HG02938 (cell line): ENCODE measurements around the gene GNLY.

Experiments used
- ATAC-seq: cut with Tn5 transposase; IDR thresholded peaks from one replicate; pipeline ENCODE4 v1.9.1; 2021; ENCODE audit warnings: mild to moderate bottlenecking, moderate library complexity; ENCODE audit not compliant: unreplicated experiment

GNLY gene

GRCh38 chr2:85741211-85741832 lies 47.2 kb downstream of the GNLY start:
- ATAC-seq, result no peak

DNA sequence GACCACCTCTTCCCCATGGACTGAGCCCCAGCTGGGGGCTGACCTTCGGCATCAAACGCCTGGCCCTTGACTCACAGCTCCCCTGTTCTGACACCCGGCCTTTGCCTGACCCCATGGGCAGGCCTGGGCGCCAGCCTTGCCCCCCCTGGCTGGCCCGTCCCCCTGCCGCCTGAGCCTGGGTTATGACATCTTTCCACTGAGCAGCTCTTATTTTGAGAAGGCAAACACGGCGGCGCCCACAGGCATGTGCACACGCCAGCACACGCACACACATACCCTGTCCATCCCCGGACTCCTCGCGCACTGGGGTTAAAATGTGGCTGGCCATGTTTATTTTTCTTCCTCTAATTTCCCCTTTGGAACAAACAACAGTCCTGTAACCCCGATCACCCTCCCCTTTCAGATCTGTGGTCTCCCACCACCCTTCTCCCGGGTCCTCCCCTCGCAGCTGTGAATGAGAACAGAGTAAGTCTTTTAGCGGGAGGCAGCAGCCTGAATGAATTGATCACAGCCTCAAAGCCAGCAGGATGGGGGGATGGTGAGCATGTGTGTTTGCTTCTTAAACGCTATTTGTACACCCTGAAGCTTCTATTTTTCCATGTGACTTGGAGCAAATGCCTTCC lies 47.8 kb downstream of the GNLY start:
- no peak for ATAC-seq

DNA sequence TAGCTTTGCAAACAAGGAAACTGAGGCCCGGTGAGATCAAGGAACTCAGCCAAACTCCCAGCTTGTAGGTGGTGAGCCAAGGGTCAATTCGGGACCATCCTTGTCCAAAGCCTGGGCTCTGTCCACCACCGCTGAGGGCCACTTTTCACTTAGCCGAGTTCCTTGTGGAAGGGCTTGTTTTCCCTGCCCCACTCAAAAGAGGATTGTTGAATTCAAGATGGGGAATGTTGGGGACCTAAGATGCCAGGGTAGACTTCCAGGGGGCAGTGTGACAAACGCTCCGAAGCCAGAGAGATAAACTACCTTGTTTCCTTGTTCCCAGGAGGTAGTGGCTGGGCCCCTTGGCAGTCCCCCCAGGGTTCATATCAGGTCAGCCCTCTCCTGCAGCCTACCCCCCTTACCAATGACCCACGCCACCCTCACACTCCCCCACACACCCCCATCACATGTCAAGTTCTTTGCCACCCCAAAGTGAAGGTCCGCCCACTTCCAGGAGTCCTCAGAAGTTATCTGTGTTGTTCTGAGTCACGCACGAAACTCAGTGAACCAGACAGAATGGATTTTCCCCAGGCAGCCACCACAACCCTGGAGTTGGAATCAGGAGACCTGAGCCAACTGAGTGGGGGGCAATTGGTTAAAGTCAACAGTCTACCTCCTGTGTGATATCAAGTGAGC lies 49.3 kb downstream of the GNLY start:
- no peak for ATAC-seq

GRCh38 chr2:85744055-85744454 lies 49.9 kb downstream of the GNLY start:
- ATAC-seq, result no peak

GRCh38 chr2:85744741-85745601 lies 50.8 kb downstream of the GNLY start:
- ATAC-seq, result no peak

GRCh38 chr2:85745619-85746018 lies 51.5 kb downstream of the GNLY start:
- no peak for ATAC-seq

DNA sequence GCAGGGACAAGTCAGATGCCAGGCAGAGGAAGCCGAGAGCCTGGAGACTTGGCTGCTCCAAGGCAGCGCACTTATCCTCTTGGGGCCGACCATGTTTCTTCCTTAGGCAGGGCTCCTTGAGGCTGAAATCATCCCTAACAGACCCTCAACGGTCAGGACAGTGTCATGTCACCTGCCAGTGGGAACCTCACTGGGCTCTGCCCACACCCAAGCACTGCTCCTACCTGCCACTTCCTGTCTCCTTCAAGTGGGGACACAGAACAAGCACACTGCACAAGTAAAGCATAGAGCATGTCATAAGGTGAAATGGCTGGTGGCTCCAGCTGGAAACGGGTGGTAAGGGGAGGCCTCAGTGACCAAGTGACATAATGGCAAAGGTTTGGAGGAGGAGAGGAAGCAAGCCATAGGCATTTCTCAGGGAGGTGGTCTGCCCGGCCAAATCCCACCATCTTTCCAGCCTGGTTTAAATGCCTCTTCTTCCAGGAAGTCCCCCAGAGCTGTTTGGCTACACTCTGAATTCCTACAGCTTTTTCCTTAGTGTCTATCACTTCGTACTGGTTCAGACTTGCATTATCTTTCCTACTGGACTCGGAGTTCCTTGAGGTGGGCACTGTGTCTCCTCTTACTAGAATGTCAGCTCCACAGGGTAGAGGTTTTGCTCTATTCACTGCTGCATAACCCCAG lies 52.3 kb downstream of the GNLY start:
- ATAC-seq, result no peak

- no peak for ATAC-seq
These were observed 53.3 kb downstream of the GNLY start for GRCh38 chr2:85747441-85747840.

GRCh38 chr2:85748039-85748734 lies 54.0 kb downstream of the GNLY start:
- peak; percentile 83 for ATAC-seq
